Posterior cingulate gyrus (tissue), 11 donors: ENCODE results near the gene P4HB.

ENCODE experiments used
- DNase-seq, 10 donors: peaks; one replicate each; pipeline versions ENCODE4 v3.0.0 to v3.0.0-alpha.2; 2020 to 2021; ENCODE audit warnings: mixed read lengths in 3 of 10
- intact Hi-C: fragments of 100-400 bp; cut with DNase I; formaldehyde crosslinking; loops from one replicate; pipeline ENCODE4 v1.15.1; 2023

Gene P4HB

DNA sequence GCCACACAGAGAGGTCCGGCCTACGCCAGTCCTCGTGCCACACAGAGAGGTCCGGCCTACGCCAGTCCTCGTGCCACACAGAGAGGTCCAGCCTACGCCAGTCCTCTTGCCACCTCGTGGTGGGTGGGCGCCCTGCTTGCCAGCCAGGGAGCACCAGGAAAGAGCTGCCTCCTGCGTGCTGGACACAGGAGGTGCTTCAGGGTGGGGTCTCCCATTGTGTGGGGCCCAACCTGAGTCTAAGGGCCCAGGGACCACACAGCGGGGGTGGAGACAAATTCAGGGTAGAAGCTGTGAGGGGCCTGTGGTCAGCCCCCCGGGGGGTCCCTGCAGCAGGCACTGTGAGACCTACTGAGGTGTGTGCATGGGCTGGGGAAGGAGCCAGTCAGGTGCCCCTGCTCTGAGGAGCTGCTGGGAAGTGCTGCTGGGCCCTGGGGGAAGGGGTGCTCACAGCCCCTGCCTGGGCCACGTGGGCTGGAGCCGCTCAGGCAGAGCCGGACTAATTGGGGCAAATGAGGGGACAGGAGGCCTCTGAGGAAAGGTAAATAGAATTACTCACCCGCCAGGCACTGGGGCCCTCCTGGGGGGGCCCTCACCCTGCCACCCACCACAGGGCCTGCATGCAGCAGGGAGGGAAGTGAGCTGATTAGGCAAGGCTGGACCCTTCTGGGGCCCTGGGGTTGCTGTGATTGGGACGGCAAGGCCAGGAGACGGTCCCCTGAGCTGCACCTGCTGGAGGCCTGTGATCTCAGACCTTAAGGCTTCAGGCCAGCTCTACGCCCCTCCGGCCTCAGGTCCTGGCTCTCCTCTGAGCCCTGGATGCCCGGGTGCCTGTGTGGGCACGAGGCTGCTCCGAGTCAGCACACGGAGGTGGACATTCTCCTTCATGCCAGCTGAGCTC lies 45.3 kb downstream of the P4HB start:
- no peak for DNase-seq
- intact Hi-C loops: no loop called here

DNA sequence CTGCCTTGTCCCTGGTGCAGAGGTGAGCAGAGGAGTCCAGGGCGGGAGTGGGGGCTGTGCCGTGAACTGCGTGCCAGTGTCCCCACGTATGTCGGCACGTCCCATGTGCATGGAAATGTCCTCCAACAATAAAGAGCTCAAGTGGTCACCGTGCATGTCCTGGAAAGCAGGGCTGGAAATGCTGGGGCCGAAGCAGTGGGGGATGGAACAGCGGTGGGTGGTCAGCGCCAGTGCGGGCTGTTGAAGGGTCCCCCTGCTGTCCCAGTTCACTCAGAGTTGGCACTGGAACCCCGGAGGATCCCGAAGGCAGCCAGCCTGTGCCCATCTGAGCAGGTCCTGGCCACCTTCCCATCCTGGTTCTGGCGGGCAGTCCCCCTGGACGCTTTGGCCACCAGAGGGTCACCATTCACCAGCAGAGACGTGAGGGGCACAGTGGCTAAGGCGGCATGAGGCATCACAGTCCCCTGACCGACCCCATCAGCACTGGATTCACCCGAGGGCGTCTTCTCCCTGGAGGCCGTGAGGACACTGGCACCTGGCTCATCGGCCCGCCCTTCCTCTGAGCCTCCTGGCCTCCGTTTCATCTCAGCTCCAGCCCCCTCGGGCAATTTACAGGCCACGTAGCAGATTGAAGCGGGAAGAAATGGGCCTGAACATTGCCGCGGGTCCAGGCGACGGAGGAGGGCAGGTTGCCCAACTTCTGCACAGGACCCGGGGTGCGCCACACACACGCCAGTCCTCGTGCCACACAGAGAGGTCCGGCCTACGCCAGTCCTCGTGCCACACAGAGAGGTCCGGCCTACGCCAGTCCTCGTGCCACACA lies 46.3 kb downstream of the P4HB start:
- intact Hi-C loops: no loop called here
- no peak for DNase-seq

DNA sequence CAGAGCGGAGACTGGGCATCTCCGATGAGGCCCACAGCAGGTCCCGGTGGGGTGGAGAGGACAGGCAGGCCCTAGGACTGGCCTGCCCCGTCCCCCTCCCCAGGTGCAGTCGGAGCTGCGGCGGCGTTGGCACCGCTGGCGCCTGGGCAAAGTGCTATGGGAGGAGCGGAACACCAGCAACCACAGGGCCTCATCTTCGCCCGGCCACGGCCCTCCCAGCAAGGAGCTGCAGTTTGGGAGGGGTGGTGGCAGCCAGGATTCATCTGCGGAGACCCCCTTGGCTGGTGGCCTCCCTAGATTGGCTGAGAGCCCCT lies 47.0 kb downstream of the P4HB start:
- no peak for DNase-seq
- intact Hi-C loops: no loop called here

DNA sequence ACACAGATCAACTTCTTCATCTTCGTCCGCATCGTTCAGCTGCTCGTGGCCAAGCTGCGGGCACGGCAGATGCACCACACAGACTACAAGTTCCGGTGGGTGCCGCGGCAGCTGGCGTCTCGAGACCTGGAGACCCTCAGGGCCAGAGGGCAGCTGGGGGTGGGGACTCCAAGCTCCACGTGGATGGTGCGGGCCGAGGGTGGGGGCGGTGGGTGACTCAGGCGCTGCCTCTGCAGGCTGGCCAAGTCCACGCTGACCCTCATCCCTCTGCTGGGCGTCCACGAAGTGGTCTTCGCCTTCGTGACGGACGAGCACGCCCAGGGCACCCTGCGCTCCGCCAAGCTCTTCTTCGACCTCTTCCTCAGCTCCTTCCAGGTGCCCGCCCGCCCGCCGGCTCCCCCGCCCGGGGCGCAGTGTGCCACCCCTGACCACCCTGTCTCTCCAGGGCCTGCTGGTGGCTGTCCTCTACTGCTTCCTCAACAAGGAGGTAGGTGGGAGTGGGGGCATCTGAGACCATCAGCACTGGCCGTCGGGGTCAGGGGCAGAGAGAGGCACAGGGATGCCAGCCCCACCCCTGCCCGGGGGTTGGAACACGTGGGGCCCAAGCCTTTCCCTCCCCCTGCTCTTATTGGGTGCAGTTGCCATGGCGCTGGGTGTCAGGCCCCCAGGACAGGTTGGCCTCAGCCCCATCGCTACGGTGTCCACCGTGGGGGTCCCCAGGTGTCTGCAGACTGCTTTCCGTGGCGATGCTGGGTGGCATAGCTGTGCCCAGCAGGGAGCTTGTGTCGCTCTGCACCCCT lies 47.6 kb downstream of the P4HB start:
- DNase-seq: no peak
- intact Hi-C loops: no loop called here

DNA sequence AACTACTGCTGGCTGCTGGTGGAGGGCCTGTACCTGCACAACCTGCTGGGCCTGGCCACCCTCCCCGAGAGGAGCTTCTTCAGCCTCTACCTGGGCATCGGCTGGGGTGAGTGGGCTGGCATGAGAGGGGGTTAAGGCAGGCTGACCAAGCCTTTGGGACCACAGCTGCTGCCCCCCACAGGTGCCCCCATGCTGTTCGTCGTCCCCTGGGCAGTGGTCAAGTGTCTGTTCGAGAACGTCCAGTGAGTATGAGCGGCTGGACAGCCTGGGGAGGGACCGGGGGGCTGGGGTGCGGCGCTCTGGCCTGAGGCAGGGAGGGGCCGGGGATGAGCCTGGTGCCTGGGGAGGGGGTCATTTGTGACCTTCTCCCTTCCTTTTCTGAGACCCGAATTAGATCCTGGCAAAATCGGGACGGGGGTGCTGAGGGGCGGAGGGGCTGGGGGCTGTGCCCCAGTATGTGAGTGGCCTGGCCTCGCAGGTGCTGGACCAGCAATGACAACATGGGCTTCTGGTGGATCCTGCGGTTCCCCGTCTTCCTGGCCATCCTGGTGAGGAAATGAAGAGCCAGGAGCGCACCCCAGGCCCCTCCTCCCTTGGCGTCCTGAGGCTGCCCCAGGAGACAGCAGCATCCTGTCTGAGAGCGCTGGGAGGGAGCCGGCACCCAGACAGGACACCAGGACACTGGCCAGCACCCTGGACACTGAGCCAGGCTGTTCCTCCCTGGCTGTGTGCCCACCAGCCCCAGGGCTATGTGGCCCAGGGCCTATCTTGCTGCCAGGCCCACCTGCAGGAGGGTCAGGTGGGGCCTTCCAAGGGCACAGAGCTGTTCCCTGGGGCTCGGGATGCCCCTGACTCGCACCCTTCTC lies 48.4 kb downstream of the P4HB start:
- intact Hi-C loops: no loop called here
- no peak for DNase-seq

- no peak for DNase-seq
- intact Hi-C loops: no loop called here
Measured at GRCh38 chr17:81810892-81811704, 49.2 kb downstream of the P4HB start.

DNA sequence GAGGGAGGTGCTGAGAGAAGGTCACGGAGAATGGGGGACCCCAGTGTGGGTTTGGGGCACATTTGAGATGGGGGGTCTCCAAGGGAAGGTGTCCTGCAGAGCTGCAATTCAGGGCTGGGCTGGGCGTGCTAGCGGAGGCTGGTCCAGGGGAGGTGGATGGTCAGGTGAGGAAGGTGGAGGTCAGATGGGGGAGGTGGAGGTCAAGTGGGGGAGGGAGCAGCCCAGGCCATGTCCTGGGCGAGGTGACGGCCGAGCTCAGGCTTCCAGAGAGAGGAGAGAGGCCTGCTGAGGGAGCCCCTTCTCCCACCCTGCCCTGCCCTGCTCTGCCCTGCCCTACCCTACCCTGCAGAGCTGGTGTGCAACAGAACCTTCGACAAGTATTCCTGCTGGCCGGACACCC lies 49.9 kb downstream of the P4HB start:
- DNase-seq: no peak
- intact Hi-C loops: no loop called here

GRCh38 chr17:81809556-81809998 lies 50.8 kb downstream of the P4HB start:
- intact Hi-C loops: no loop called here
- DNase-seq: no peak

GRCh38 chr17:81808778-81809555 lies 51.4 kb downstream of the P4HB start:
- DNase-seq: no peak
- intact Hi-C loops: no loop called here

GRCh38 chr17:81807839-81808238 lies 52.5 kb downstream of the P4HB start:
- DNase-seq: no peak
- intact Hi-C loops: no loop called here

DNA sequence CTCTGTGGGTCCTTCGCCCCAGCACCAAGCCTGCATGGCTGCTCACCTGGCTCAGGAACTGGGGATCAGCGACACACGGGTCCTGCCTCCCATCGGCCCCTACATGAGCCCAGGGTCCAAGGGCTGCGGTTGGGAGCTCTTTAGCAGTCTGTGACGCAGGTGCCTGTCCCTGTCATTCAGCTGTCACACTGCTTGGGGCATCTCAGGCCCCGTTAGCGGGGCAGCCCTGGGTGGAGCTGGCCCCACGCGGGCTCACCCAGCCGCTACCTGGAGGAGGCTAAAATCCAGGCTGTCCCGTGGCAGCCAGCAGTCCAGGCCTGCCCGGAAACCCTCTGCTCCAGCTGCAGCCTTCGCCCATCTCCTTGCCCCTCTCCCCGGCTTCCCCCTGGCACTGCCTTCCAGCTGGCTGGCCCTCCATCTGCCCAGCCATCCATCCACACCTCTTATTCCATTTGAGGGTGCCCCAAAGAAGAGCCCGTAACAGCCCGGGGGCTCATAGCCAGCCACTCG lies 53.1 kb downstream of the P4HB start:
- intact Hi-C loops: no loop called here
- DNase-seq: no peak

GRCh38 chr17:81806461-81807209 lies 53.7 kb downstream of the P4HB start:
- intact Hi-C loops: no loop called here
- no peak for DNase-seq

- intact Hi-C loops: no loop called here
- no peak for DNase-seq
Measured at GRCh38 chr17:81805707-81806460, 54.5 kb downstream of the P4HB start.

- intact Hi-C loops: no loop called here
- DNase-seq: no peak
Measured at GRCh38 chr17:81804559-81805399, 55.6 kb downstream of the P4HB start.

- intact Hi-C loops: no loop called here
- DNase-seq: no peak
Measured at GRCh38 chr17:81803728-81804558, 56.4 kb downstream of the P4HB start, which contains the start of gene GCGR. GCGR (plus strand) TSS chr17:81804150; CDS start chr17:81809019, 4,869 bp downstream.
